HEK293 (cell line): ENCODE measurements around the gene SMIM30.
A peak's percentile ranks its signal among the peaks of the same experiment; 100 is the strongest.

Source experiments
- YY2 ChIP-seq: fragments of 450-650 bp; formaldehyde crosslinking; IDR thresholded peaks from 2 replicates; pipeline ENCODE4 v1.5.1; 2016; ENCODE audit warnings: missing biosample characterization, missing genetic modification characterization
- TF ChIP-seq, protein P1 (sequence below): fragments of 450-650 bp; formaldehyde crosslinking; IDR thresholded peaks from 2 replicates; pipeline ENCODE4 v1.5.1; 2016; ENCODE audit warnings: missing biosample characterization, missing genetic modification characterization
- TF ChIP-seq, protein P2 (sequence below): fragments of 450-650 bp; formaldehyde crosslinking; IDR thresholded peaks from 2 replicates; pipeline ENCODE4 v1.5.1; 2016; ENCODE audit warnings: missing biosample characterization, missing genetic modification characterization

DNA sequence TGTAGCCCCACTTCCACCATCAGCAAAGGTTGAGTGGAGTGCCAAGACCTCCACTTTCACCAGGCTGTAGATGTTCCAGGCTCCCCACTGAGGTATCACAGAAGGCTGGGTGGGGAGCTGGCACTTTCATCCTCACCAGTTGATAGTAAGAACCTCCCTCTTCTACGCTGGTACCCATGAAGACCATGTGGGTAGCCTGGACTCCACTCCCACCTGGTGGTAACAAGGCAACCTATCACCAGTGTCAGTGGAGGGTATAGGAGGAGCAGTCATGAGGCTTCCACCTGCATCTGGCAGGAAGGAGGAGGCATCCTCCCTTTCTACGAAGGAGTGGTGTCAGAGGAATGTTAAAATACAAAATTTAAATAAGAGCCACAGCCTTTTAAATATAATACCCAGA lies 4.4 kb downstream of the SMIM30 start:
- TF ChIP-seq, protein P1, sequence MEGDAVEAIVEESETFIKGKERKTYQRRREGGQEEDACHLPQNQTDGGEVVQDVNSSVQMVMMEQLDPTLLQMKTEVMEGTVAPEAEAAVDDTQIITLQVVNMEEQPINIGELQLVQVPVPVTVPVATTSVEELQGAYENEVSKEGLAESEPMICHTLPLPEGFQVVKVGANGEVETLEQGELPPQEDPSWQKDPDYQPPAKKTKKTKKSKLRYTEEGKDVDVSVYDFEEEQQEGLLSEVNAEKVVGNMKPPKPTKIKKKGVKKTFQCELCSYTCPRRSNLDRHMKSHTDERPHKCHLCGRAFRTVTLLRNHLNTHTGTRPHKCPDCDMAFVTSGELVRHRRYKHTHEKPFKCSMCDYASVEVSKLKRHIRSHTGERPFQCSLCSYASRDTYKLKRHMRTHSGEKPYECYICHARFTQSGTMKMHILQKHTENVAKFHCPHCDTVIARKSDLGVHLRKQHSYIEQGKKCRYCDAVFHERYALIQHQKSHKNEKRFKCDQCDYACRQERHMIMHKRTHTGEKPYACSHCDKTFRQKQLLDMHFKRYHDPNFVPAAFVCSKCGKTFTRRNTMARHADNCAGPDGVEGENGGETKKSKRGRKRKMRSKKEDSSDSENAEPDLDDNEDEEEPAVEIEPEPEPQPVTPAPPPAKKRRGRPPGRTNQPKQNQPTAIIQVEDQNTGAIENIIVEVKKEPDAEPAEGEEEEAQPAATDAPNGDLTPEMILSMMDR = peak; percentile 46
- TF ChIP-seq YY2 = no peak
- TF ChIP-seq, protein P2, sequence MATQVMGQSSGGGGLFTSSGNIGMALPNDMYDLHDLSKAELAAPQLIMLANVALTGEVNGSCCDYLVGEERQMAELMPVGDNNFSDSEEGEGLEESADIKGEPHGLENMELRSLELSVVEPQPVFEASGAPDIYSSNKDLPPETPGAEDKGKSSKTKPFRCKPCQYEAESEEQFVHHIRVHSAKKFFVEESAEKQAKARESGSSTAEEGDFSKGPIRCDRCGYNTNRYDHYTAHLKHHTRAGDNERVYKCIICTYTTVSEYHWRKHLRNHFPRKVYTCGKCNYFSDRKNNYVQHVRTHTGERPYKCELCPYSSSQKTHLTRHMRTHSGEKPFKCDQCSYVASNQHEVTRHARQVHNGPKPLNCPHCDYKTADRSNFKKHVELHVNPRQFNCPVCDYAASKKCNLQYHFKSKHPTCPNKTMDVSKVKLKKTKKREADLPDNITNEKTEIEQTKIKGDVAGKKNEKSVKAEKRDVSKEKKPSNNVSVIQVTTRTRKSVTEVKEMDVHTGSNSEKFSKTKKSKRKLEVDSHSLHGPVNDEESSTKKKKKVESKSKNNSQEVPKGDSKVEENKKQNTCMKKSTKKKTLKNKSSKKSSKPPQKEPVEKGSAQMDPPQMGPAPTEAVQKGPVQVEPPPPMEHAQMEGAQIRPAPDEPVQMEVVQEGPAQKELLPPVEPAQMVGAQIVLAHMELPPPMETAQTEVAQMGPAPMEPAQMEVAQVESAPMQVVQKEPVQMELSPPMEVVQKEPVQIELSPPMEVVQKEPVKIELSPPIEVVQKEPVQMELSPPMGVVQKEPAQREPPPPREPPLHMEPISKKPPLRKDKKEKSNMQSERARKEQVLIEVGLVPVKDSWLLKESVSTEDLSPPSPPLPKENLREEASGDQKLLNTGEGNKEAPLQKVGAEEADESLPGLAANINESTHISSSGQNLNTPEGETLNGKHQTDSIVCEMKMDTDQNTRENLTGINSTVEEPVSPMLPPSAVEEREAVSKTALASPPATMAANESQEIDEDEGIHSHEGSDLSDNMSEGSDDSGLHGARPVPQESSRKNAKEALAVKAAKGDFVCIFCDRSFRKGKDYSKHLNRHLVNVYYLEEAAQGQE (tag by site-specific recombination) = no peak
